Karpas-422 (cell line): ENCODE results near the gene SMNDC1. TPM values are rescaled to one million over a fixed set of nuclear protein-coding genes. Genes with fewer than 3 reads are reported as not detected.

Experiments
- DNase-seq: peaks from one replicate; pipeline ENCODE4 v3.0.0-alpha.2; 2015
- H2AFZ ChIP-seq: fragments of 200-600 bp; sonication (generic); 2 replicates; pipeline ENCODE4 v1.6.1; 2014; ENCODE audit warnings: antibody characterized with exemption, low read length, mixed read lengths
- H3K27ac ChIP-seq: fragments of 200-600 bp; sonication (generic); 2 replicates; pipeline ENCODE4 v1.5.1; 2014; ENCODE audit warnings: mild to moderate bottlenecking, low read length, moderate library complexity
- H3K27me3 ChIP-seq: fragments of 200-600 bp; sonication (generic); 2 replicates; pipeline ENCODE4 v1.6.1; 2014; ENCODE audit warnings: low read length, mixed read lengths
- H3K36me3 ChIP-seq: fragments of 200-600 bp; sonication (generic); 2 replicates; pipeline ENCODE4 v1.6.1; 2014; ENCODE audit warnings: low read length, mixed read lengths; ENCODE audit not compliant: insufficient read depth
- H3K4me1 ChIP-seq: fragments of 200-600 bp; sonication (generic); 2 replicates; pipeline ENCODE4 v1.6.1; 2014; ENCODE audit warnings: mild to moderate bottlenecking, low read length, mixed read lengths
- H3K4me2 ChIP-seq: fragments of 200-600 bp; sonication (generic); 2 replicates; pipeline ENCODE4 v1.6.1; 2014; ENCODE audit warnings: low read length, low read depth, mild to moderate bottlenecking; ENCODE audit not compliant: poor library complexity, severe bottlenecking
- H3K4me3 ChIP-seq: fragments of 200-600 bp; sonication (generic); 2 replicates; pipeline ENCODE4 v1.5.1; 2014; ENCODE audit warnings: mild to moderate bottlenecking, antibody characterized with exemption, low read length, mixed read lengths
- H3K79me2 ChIP-seq: fragments of 200-600 bp; sonication (generic); 2 replicates; pipeline ENCODE4 v1.6.1; 2014; ENCODE audit warnings: mild to moderate bottlenecking, low read length, mixed read lengths
- H3K9ac ChIP-seq: fragments of 200-600 bp; sonication (generic); 2 replicates; pipeline ENCODE4 v1.6.0; 2014; ENCODE audit warnings: low read length
- H3K9me2 ChIP-seq: fragments of 200-600 bp; sonication (generic), shearing (Covaris generic); replicated peaks from 2 replicates; pipeline ENCODE4 v1.6.0; 2014; ENCODE audit warnings: mild to moderate bottlenecking, low read length, moderate library complexity; ENCODE audit not compliant: insufficient read depth
- H3K9me3 ChIP-seq: fragments of 300-700, 200-600 bp; sonication (generic); 2 replicates; pipeline ENCODE4 v1.6.1; 2014; ENCODE audit warnings: low read length, mixed read lengths
- H4K20me1 ChIP-seq: fragments of 200-600 bp; sonication (generic); 2 replicates; pipeline ENCODE4 v1.6.1; 2014; ENCODE audit warnings: mild to moderate bottlenecking, antibody characterized with exemption, low read length, low read depth; ENCODE audit not compliant: insufficient read depth
- total RNA-seq: library from RNA; depleted of rRNA; stranded (reverse); fragments of >200 nt; shearing (Covaris generic); gene quantifications from 2 replicates; pipeline ENCODE4 v1.2.3, GENCODE V29; 2014; ENCODE audit warnings: low replicate concordance

The SMNDC1 gene
- total RNA-seq, 1 experiment from 2014 or later = 26.1 TPM

- Histone ChIP-seq H3K79me2 (no peaks in the 10 kb centered on the region), H3K4me1 (peaks cover 44% of the 10 kb centered on the region), H3K9me2 (no peaks in the 10 kb centered on the region), H4K20me1 (no peaks in the 10 kb centered on the region), H3K27ac (no peak overlapping the region), H3K4me3 (no peak overlapping the region), H3K9ac (no peak overlapping the region), H3K4me2 (no peak overlapping the region), H2AFZ (no peak overlapping the region), H3K9me3 (no peaks in the 10 kb centered on the region), H3K36me3 (no peaks in the 10 kb centered on the region), H3K27me3 (no peaks in the 10 kb centered on the region)
- no peak for DNase-seq
Observed at GRCh38 chr10:110346914-110347313, 42.2 kb upstream of the SMNDC1 start.

DNA sequence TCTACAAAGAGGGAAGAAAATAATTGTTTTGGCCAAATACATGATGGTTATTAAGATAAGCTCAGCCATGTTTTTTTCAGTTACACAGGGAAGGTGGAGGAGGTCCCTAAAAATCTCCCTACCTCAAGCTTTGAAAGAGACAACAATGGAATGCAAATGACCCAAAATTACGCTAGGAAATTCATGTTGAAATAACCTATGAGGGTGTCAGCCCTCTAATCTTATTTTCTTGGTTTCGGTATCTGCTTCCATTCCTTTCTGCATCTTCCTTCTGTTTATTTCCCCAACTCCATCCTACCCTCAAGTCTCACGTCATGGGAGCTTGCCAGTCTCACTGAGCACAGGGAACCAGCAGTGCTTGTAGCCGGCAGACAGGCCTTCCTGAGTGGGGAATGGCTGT, 40.6 kb upstream of the SMNDC1 start:
- H2AFZ ChIP-seq = peak overlapping the region; percentile 51; the same call in 1 of the 2 replicates
- H3K27ac ChIP-seq = peak overlapping the region; percentile 87
- peak overlapping the region; percentile 12 for H3K4me3 ChIP-seq
- DNase-seq = no peak
- H3K4me1 ChIP-seq = peaks cover 59% of the 10 kb centered on the region
- H3K9ac ChIP-seq = peak overlapping the region; percentile 42
- H3K9me3 ChIP-seq = no peaks in the 10 kb centered on the region
- H4K20me1 ChIP-seq = no peaks in the 10 kb centered on the region
- no peaks in the 10 kb centered on the region for H3K79me2 ChIP-seq
- no peaks in the 10 kb centered on the region for H3K36me3 ChIP-seq
- H3K9me2 ChIP-seq = no peaks in the 10 kb centered on the region
- no peaks in the 10 kb centered on the region for H3K27me3 ChIP-seq
- H3K4me2 ChIP-seq = peak overlapping the region; percentile 77

- Histone ChIP-seq H3K79me2 (no peaks in the 10 kb centered on the region), H3K27me3 (no peaks in the 10 kb centered on the region), H3K9me2 (no peaks in the 10 kb centered on the region), H4K20me1 (no peaks in the 10 kb centered on the region), H3K9me3 (no peaks in the 10 kb centered on the region), H3K9ac (peak overlapping the region; percentile 42), H3K4me2 (peak overlapping the region; percentile 77), H3K4me3 (peak overlapping the region; percentile 12), H3K36me3 (no peaks in the 10 kb centered on the region), H3K4me1 (peaks cover 62% of the 10 kb centered on the region), H2AFZ (peak overlapping the region; percentile 51; the same call in 1 of the 2 replicates), H3K27ac (peak overlapping the region; percentile 87)
- DNase-seq = peak; percentile 74
Observed at GRCh38 chr10:110344622-110345021, 39.9 kb upstream of the SMNDC1 start.

DNA sequence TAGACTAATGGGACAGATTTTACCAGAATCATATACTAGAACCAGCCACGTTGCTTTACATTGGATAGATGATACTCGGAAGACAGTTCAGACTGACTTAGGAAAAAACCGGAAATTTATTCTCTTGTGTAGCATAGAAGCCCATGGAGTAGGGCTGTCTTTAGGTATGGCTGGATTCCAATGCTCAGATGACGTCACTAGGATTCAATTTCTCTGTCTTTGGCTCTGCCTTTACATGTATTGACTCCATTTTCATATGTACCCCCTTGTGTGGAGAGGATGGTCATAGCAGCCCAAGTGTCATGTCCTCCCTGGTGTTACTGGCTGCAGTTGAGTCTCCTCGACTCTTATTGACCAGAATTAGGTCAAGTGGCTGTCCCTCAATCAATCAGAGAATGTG, 39.2 kb upstream of the SMNDC1 start:
- Histone ChIP-seq H3K9me2 (no peaks in the 10 kb centered on the region), H2AFZ (no peak overlapping the region), H3K9me3 (no peaks in the 10 kb centered on the region), H3K27ac (peak overlapping the region; percentile 87; the same call in 1 of the 2 replicates), H3K27me3 (no peaks in the 10 kb centered on the region), H3K9ac (no peak overlapping the region), H3K4me3 (peak overlapping the region; percentile 12; the same call in 1 of the 2 replicates), H4K20me1 (no peaks in the 10 kb centered on the region), H3K4me2 (peak overlapping the region; percentile 77), H3K79me2 (no peaks in the 10 kb centered on the region), H3K4me1 (peaks cover 62% of the 10 kb centered on the region), H3K36me3 (no peaks in the 10 kb centered on the region)
- no peak for DNase-seq

DNA sequence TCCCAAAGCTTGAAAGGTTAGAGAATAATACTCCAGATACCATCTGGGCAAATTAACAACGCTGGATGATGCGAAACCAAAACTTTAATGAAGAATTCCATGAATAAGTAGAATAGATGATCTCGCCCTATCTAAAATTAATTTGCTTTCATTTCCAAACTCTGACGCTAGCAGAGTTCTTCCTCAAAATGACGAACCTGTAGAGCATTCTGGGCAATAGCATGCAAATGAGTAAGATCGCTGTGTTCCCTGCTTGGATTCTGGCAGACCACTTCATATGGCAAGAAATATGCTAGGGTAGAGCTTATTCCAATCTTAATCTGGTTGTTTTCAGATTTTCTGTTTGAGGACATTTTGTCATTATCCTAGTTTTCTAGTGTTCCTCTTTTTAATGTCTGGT, 36.1 kb upstream of the SMNDC1 start:
- Histone ChIP-seq H3K79me2 (no peaks in the 10 kb centered on the region), H3K27me3 (no peaks in the 10 kb centered on the region), H4K20me1 (no peaks in the 10 kb centered on the region), H3K9me3 (no peaks in the 10 kb centered on the region), H3K9me2 (no peaks in the 10 kb centered on the region), H3K4me1 (peaks cover 56% of the 10 kb centered on the region), H3K4me3 (peak overlapping the region; percentile 42), H2AFZ (peak overlapping the region; percentile 84), H3K27ac (peak overlapping the region; percentile 41), H3K9ac (peak overlapping the region; percentile 52), H3K36me3 (no peaks in the 10 kb centered on the region), H3K4me2 (peak overlapping the region; percentile 61)
- peak; percentile 74 for DNase-seq

- no peaks in the 10 kb centered on the region for H3K9me3 ChIP-seq
- H3K36me3 ChIP-seq = no peaks in the 10 kb centered on the region
- peak overlapping the region; percentile 41; the same call in 1 of the 2 replicates for H3K27ac ChIP-seq
- DNase-seq = no peak
- H2AFZ ChIP-seq = peak overlapping the region; percentile 84
- H3K4me3 ChIP-seq = peak overlapping the region; percentile 42; the same call in 1 of the 2 replicates
- H4K20me1 ChIP-seq = no peaks in the 10 kb centered on the region
- H3K79me2 ChIP-seq = no peaks in the 10 kb centered on the region
- H3K4me1 ChIP-seq = peaks cover 49% of the 10 kb centered on the region
- H3K27me3 ChIP-seq = no peaks in the 10 kb centered on the region
- H3K9me2 ChIP-seq = no peaks in the 10 kb centered on the region
- H3K9ac ChIP-seq = peak overlapping the region; percentile 52
- peak overlapping the region; percentile 61 for H3K4me2 ChIP-seq
Observed at GRCh38 chr10:110340122-110340521, 35.4 kb upstream of the SMNDC1 start.

DNA sequence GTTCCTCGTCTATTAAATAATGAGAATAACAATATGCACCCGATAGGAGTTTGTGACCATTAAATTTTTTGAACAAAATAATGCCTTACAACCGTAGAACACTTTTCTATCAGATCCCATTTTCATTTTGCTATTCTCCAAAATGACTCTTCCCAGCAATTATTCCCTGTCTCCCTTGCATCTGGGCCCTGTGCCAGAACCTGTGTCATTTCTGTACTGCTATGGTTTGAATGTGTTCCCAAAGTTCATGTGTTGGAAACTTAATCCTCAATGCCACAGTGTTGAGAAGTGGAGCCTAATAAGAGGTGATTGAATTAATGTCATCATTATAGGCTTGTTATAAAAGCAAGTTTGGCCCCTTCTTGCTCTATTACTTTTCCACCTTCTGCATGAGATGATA, 33.2 kb upstream of the SMNDC1 start:
- no peaks in the 10 kb centered on the region for H3K36me3 ChIP-seq
- H3K27ac ChIP-seq = no peak overlapping the region
- no peak overlapping the region for H2AFZ ChIP-seq
- no peak overlapping the region for H3K9ac ChIP-seq
- H3K9me2 ChIP-seq = no peaks in the 10 kb centered on the region
- no peak overlapping the region for H3K4me2 ChIP-seq
- H3K79me2 ChIP-seq = no peaks in the 10 kb centered on the region
- H3K4me3 ChIP-seq = no peak overlapping the region
- no peaks in the 10 kb centered on the region for H3K27me3 ChIP-seq
- peaks cover 27% of the 10 kb centered on the region for H3K4me1 ChIP-seq
- no peak for DNase-seq
- H4K20me1 ChIP-seq = no peaks in the 10 kb centered on the region
- H3K9me3 ChIP-seq = no peaks in the 10 kb centered on the region

DNA sequence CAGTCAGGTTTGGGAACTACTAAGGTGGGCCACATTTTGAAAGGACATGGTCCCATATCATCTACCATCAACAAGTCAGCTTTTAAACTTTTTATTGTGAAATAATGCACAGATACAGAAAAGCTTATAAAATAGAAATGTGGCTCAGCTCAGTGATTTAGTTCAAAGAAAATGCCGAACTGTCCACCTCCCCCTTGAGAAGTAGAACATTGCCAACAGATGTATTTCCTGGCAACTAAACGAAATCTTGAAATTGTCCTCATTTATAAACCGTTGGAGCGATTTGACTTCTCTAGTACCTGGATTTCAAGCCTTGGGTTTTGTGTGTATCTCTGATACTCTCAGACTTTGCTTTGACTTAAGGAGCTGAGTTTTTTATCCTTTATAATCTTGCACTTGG, 32.7 kb upstream of the SMNDC1 start:
- no peak overlapping the region for H3K9ac ChIP-seq
- no peaks in the 10 kb centered on the region for H3K9me3 ChIP-seq
- no peak overlapping the region for H3K4me3 ChIP-seq
- H3K4me2 ChIP-seq = no peak overlapping the region
- no peak overlapping the region for H2AFZ ChIP-seq
- H3K27ac ChIP-seq = no peak overlapping the region
- H3K79me2 ChIP-seq = no peaks in the 10 kb centered on the region
- no peaks in the 10 kb centered on the region for H3K9me2 ChIP-seq
- H3K4me1 ChIP-seq = peaks cover 22% of the 10 kb centered on the region
- no peaks in the 10 kb centered on the region for H3K36me3 ChIP-seq
- DNase-seq = no peak
- no peaks in the 10 kb centered on the region for H3K27me3 ChIP-seq
- no peaks in the 10 kb centered on the region for H4K20me1 ChIP-seq
